HG03460 (cell line): ENCODE measurements around the gene FXYD3.
"Not testable (repeated sequence)": the region's sequence is repeated elsewhere in the genome, so short reads cannot be mapped to it uniquely, and the experiment has no call there.

Source experiments
- ATAC-seq: cut with Tn5 transposase; IDR thresholded peaks from one replicate; pipeline ENCODE4 v1.9.1; 2021; ENCODE audit not compliant: unreplicated experiment

Gene FXYD3

DNA sequence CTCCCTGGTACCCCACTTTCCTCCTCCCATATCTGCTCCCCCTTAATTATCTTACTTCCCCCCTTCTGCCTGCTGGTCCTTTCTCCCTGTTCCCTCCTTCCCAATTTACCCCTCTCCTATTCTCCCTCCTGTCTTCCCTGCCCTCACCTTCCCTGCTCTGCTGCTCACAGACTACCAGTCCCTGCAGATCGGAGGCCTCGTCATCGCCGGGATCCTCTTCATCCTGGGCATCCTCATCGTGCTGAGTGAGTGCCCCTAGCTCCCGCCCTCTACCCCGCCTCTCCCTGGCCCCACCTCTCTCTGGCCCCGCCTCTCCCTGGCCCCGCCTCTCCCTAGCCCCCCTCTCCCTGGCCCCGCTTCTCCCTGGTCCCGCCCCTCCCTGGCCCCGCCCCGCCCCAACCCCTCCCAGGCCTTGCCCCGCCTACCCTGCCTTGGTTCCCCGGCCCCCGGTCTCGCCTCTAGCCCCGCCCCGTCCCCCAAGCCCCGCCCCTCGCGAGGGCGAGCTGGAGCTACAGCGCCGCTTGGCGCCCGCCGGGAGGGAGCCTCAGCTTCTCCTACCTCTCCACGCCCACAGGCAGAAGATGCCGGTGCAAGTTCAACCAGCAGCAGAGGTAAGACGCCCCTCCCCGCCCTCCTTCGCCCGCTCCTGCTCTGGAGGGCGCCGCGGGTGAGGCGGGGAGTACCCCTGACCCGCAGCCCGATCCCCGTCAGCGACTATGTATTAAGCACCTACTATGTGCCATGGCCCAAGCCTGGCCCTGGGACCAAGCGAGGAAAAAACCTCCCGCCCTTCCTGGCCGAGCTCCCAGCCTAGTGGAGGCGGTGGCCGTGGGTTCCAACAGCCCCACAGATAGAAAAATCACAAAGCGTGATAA lies 25.6 kb downstream of the FXYD3 start:
- ATAC-seq, result peak; percentile 61

DNA sequence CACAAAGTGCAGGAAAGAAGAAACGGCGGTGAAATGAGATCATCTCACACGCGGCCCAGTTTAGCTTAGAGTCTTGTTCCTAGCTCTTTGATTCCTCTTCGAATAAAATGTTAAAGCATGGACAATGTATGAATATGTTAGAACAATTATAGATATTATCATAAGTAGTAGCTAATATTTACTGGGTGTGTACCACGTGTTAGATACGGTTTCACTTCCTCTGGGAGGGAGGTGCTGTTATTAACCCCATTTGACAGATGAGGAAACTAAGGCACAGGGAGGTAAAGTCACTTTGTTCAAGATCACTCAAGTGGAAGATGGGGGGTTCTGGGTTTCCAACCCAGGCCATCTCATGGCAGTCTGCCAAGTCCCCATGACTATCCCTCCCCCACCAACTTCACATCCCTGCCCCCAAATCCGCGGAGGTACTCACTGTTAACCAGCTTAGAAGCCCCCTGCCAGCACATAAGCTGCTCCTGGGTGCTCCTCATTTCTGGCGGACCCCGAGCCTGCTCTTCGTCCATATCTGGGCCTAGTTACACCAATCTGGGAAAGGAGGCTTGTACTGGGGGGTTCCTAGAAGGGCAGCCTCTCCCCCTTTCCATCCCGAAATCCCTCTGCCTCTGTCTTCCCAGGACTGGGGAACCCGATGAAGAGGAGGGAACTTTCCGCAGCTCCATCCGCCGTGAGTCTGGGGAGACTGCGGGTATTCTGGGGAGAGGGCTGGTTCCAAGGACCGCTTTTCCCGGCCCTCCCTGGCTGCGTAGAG lies 26.4 kb downstream of the FXYD3 start:
- ATAC-seq, result no peak

GRCh38 chr19:35142606-35143230 lies 27.1 kb downstream of the FXYD3 start:
- ATAC-seq, result no peak

DNA sequence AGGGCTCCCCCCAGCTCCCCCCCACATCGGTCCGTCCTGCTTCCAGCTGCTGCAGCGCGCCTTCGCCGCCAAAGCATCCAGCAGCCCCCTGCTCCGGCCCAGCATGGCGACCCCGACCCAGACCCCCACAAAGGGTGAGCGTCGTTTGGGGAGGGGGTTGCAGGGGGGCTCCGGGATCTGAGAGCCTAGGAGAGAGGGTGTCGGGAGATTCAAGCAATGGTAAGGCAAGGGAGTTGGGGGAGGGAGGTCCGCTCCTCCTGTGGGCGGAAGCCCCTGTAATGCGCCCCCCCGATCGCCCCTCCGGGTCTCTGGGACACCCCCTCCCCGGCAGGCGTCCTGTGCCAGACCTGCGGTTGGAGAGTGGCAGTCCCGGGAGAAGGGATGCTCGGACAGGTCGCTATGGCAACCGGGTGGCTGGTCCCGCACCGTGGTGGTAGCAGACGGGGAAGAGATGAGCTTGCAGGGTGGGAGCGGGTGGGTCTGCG lies 27.6 kb downstream of the FXYD3 start, which contains the start of gene FXYD7:
Gene FXYD7 (plus strand): TSS at position 25 of the 485 bp plus-strand sequence. CDS start 79 bp downstream, at position 104.
- ATAC-seq, result no peak

DNA sequence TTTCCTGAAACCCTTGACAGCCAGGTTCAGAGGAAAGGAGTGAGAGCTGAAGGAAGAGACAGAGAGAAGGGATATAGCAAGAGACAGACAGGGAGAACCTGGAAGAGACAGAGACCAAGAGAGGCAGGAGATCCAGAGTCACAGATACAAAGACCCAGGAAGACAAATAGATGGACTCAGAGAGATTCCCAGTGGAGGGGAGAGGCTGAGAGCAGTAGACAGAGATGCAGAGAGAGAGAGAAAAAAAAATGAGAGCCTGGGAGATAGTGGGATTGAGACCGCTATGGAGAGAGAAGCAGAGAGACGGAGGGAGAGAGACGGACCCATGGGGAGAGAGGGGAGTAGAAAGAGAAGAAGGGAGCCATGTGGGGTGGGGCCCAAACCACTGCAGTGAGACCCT lies 28.2 kb downstream of the FXYD3 start:
- ATAC-seq, result no peak

DNA sequence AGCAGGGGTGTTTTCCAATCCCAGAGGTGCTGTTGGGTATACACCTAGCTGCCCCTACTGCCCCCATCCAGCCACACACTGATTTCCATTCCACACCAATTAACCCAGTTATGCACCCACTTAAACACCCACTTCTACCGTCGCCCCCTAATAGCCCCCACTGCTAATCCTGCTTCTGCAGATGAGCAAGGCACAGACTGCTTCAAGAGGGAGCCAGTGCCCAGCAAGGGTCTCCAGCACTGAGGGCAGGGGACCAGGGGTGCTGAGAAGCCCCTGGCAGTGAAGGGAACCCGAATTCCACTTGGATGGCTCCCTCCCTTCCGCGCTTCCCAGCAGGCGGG lies 28.6 kb downstream of the FXYD3 start:
- no peak for ATAC-seq

DNA sequence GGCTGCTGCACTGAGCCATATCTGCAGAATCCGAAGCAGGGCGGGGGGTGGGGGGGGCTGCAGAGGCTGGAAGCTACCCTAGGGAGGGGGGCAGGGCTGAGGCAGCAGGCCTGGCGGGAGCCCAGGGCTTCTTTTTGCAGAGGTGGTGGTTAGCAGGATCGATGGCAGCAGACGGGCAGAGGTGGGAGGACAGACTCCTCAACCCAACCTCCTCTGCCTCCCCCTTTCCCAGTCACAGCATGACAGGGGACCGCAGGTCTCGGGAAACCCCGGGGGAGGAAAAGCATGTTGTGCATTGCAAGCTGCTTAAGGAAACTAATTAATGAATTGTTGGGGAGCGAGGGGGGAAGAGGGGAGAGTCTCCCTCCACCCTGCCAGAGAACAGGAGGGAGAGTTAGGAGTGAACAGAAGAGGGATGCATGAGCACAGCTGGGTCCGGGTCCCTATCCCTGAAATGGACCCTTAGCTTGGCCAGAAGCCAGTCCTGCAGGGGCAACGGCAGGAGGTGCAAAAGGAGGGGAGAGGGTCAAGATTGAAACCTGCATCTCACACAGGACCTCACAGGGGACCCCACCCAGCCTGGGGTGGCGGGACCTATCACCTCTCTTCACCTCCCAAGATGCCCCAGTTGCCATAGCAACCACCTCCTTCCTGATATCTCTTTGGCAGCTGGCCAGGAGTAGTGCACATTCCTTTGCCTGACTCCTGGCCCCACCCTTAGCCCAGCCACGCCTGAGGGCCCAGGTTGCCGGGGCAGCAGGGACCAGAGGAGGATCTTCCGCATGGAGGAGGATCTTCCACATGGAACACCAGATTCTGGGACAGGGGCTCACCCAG lies 29.2 kb downstream of the FXYD3 start:
- ATAC-seq, result no peak

GRCh38 chr19:35146746-35147459 lies 31.3 kb downstream of the FXYD3 start:
- no peak for ATAC-seq

GRCh38 chr19:35149463-35149862 lies 33.8 kb downstream of the FXYD3 start:
- no peak for ATAC-seq

- no peak for ATAC-seq
These were observed 34.8 kb downstream of the FXYD3 start for GRCh38 chr19:35150445-35150844.

GRCh38 chr19:35151273-35152065 lies 35.8 kb downstream of the FXYD3 start:
- ATAC-seq, result no peak

- not testable (repeated sequence) for ATAC-seq
These were observed 37.5 kb downstream of the FXYD3 start for GRCh38 chr19:35153129-35153522.

DNA sequence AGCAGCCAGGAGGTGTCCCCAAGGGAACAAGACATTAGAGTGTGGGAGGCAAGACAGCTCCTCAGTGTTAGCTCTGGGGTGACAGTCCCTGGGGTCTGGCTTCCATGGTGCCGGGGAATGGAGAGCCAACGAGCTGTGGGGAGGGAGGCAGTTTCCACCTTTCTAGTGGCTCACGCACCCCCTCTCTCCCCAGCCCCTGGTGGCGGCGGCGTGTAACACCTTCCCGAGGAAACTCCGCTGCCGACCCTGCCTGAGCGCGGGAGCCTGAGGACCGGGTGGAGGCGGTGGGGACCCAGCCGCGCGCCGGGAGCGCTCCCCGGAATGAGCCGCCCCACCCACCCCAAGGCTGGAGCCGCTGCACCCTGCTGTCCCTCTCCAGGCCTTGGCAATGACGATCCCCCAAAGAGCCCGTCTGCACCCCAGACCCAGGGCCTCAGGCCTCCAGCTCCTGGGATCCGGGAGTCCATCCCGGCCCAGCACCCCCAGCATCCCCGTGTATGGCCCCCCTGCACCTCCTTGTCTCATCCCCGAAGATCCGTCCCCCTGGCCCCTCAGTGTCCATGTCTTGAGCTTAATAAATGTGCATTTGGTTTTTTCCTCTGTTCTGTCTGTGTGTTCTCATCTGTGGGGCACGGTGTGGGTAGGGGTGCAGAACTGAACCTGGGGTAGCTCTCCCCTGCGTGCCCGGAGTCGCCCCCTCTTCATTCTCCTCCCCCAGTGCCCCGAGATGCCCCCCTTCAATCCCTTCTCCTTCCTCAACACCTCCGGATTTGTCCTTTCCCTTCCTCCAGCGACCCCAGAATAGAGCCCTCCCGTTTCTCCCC lies 38.3 kb downstream of the FXYD3 start:
- no peak for ATAC-seq

- no peak for ATAC-seq
These were observed 39.1 kb downstream of the FXYD3 start, which contains the start of gene FXYD5 for GRCh38 chr19:35154525-35155406. TSS of gene FXYD5 (plus strand) at chr19:35154735. CDS start at chr19:35155551, 816 bp downstream.

DNA sequence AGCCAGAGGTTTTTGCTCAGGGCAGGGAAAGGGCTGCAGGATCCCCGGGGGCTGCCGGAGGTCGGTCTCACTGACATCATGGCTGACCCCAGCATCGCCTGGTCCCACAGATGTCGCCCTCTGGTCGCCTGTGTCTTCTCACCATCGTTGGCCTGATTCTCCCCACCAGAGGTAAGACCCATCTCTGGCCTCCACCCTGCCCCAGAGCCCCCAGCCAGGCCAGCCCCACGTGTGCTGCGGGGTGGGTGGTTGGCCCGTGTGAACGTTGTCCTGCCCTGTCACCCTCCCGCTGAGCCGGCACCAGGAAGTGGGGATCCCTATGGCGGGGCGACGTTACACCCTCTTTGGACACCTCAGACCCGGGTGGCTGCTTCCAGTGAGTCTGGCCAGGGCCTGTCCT lies 39.8 kb downstream of the FXYD3 start:
- no peak for ATAC-seq

DNA sequence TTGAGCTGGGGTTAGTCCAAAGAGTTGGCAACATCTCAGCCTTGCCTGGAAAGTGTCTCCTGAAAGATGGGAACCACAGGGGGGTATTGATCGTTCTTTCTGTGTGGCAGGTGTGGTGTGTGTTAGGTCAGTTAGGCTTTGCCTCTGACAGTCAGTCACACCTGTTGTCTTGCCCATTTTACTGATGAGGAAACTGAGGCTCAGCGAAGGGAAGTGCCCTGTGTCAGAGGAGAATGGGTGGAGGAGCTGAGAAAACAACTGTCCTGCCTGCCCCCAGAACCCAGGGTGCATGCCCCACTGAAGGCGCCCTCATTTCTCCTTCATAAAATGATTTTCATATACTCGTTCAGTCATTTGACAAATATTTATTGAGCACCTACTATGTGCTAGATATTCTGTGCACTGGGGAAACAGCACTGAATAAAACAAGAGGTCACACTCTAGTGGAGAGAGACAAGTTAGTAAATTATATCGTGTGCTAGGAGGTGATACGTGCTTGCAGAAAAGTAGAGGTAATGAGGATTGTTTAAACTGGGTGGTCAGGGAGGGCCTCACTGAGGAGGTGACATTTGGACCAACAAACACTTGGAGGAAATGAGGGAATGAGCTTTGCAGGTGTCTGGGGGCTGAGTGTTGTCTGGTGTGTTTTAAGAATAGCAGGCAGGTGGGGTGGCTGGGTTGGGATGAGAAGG lies 40.5 kb downstream of the FXYD3 start:
- ATAC-seq, result no peak

- no peak for ATAC-seq
These were observed 41.0 kb downstream of the FXYD3 start for GRCh38 chr19:35156673-35157014.
